T1000 (cell line): ENCODE results near the gene SSC4D.
A peak's percentile ranks its signal among the peaks of the same experiment; 100 is the strongest.
"Not testable (repeated sequence)": the region's sequence is repeated elsewhere in the genome, so short reads cannot be mapped to it uniquely, and the experiment has no call there.

Experiments used
- DNase-seq: peaks from one replicate; lab custom pipeline; 2025; ENCODE audit warnings: mixed read lengths; lab: John Stamatoyannopoulos, UW

The SSC4D gene

GRCh38 chr7:76409537-76409936 lies at the start of gene SSC4D:
Gene SSC4D, minus strand, starts transcription at chr7:76409697. Its CDS starts 5,258 bp downstream, at chr7:76404439.
- DNase-seq = no peak

- not testable (repeated sequence) for DNase-seq
Measured at GRCh38 chr7:76458504-76458903, 49.0 kb upstream of the SSC4D start.

GRCh38 chr7:76457017-76457416 lies 47.5 kb upstream of the SSC4D start:
- not testable (repeated sequence) for DNase-seq

- DNase-seq = not testable (repeated sequence)
Measured at GRCh38 chr7:76445577-76446008, 36.1 kb upstream of the SSC4D start.

- DNase-seq = not testable (repeated sequence)
Measured at GRCh38 chr7:76443846-76444245, 34.3 kb upstream of the SSC4D start.

GRCh38 chr7:76442664-76443446 lies 33.4 kb upstream of the SSC4D start:
- not testable (repeated sequence) for DNase-seq

- DNase-seq = not testable (repeated sequence)
Measured at GRCh38 chr7:76441792-76442191, 32.3 kb upstream of the SSC4D start.

- DNase-seq = not testable (repeated sequence)
Measured at GRCh38 chr7:76440404-76440803, 30.9 kb upstream of the SSC4D start.

GRCh38 chr7:76439120-76439888 lies 29.8 kb upstream of the SSC4D start:
- not testable (repeated sequence) for DNase-seq

- DNase-seq = peak; percentile 62
Measured at GRCh38 chr7:76437873-76438272, 28.4 kb upstream of the SSC4D start.

- no peak for DNase-seq
Measured at GRCh38 chr7:76430836-76431235, 21.3 kb upstream of the SSC4D start.

GRCh38 chr7:76430211-76430610 lies 20.7 kb upstream of the SSC4D start:
- DNase-seq = no peak

- DNase-seq = no peak
Measured at GRCh38 chr7:76428868-76429805, 19.6 kb upstream of the SSC4D start.

- no peak for DNase-seq
Measured at GRCh38 chr7:76428149-76428823, 18.8 kb upstream of the SSC4D start.

- DNase-seq = no peak
Measured at GRCh38 chr7:76427635-76428034, 18.1 kb upstream of the SSC4D start.

- DNase-seq = no peak
Measured at GRCh38 chr7:76426246-76426645, 16.7 kb upstream of the SSC4D start.

GRCh38 chr7:76425558-76425957 lies 16.1 kb upstream of the SSC4D start:
- DNase-seq = not testable (repeated sequence)

- no peak for DNase-seq
Measured at GRCh38 chr7:76425156-76425555, 15.7 kb upstream of the SSC4D start.

- DNase-seq = no peak
Measured at GRCh38 chr7:76424413-76425111, 15.1 kb upstream of the SSC4D start, which contains the start of gene ZP3. Gene ZP3, plus strand, starts transcription at chr7:76424950. Its CDS starts 15 bp downstream, at chr7:76424965.

GRCh38 chr7:76423666-76424412 lies 14.3 kb upstream of the SSC4D start:
- no peak for DNase-seq
